ENCODE data around the gene OLFM4.

The OLFM4 gene

DNA sequence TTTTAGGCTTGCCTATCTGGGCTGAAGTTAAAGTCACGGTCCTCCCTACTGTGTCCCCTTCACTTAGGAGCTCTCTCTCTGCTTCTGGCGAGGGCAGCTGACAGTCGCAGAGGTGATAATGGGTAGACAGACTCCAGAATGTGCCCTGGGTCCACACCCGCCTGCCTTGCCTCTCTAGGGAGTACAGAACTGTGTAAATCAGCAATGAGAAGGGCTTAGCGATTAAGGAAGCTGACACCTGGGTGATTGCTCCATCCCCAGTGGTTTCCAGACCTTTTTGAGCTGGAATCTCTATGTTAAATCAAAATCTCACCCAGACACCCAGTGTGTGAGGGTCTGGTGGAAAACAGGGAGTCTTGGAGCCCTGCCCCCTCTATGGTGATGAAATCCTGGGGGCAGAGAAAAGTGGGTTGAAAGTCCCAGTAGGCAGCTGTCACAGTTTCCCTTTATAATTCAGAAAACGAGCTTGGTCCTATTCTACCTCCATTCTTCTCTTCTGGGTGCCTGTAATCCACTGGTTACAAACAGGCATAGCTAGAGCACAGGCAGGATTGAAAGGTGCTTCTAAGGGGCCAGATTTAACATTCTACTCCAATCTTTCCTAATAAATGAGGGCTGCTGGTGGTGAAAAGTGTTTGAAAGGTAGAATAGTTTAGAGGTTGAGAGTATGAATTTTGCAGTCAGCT lies 46.9 kb downstream of the OLFM4 start:
- Mint-ChIP-seq H3K27ac (no peak overlapping the region), H3K9me3 (peaks cover 4% of the 10 kb centered on the region), H3K27me3 (no peaks in the 10 kb centered on the region), H3K36me3 (no peaks in the 10 kb centered on the region), H3K4me3 (no peak overlapping the region), H3K4me1 (no peaks in the 10 kb centered on the region)

- Mint-ChIP-seq H3K4me1 (no peaks in the 10 kb centered on the region), H3K4me3 (no peak overlapping the region), H3K9me3 (peaks cover 10% of the 10 kb centered on the region), H3K27me3 (no peaks in the 10 kb centered on the region), H3K27ac (no peak overlapping the region), H3K36me3 (no peaks in the 10 kb centered on the region)
These were observed 51.1 kb downstream of the OLFM4 start for GRCh38 chr13:53079691-53080090.

GRCh38 chr13:53088871-53089270 lies 60.3 kb downstream of the OLFM4 start:
- peaks cover 16% of the 10 kb centered on the region for H3K9me3 Mint-ChIP-seq
- no peaks in the 10 kb centered on the region for H3K4me1 Mint-ChIP-seq
- H3K27me3 Mint-ChIP-seq, result peaks cover 1% of the 10 kb centered on the region
- no peak overlapping the region for H3K4me3 Mint-ChIP-seq
- no peaks in the 10 kb centered on the region for H3K36me3 Mint-ChIP-seq
- no peak overlapping the region for H3K27ac Mint-ChIP-seq

DNA sequence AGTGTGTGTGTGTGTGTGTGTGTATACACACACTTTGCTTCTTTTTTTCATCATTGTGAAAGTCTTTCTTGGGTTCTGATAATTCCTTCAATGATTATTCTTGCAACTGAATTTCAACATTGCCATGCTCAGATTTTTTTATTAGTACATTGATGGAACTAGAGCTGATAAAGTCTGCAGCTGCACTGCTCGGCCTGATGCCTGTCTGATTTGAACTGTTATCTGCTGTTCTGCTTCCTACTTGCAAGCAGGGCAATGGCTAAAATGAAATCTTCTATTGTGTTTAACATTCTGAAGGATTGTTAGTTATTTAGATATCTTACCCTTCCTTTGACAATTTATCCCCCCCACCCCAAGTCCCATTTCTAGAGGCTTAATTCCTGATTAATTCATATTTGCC lies 61.3 kb downstream of the OLFM4 start:
- Mint-ChIP-seq H3K9me3 (peaks cover 16% of the 10 kb centered on the region), H3K27ac (no peak overlapping the region), H3K4me3 (no peak overlapping the region), H3K36me3 (no peaks in the 10 kb centered on the region), H3K4me1 (no peaks in the 10 kb centered on the region), H3K27me3 (peaks cover 1% of the 10 kb centered on the region)

DNA sequence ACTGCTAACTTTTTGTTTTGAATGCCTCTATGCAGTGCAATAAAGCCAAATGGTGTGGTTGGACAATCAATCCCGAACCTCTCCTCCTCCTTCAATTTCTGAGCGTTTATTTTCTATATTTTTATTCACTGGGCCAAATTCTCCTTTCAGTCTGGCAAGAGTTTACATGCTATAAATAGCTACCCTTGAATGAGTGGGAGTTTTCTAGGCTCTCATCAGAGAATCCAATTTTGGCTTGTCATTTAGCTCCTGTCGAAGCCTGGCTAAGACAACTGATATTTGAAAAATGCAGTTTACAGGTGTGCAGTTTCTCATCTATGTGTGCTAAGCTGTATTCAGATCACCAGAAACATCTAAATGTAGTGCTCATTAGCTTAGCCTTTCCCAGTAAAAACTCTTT lies 61.8 kb downstream of the OLFM4 start:
- H3K4me1 Mint-ChIP-seq, result no peaks in the 10 kb centered on the region
- no peak overlapping the region for H3K4me3 Mint-ChIP-seq
- no peaks in the 10 kb centered on the region for H3K36me3 Mint-ChIP-seq
- peaks cover 1% of the 10 kb centered on the region for H3K27me3 Mint-ChIP-seq
- H3K9me3 Mint-ChIP-seq, result peaks cover 16% of the 10 kb centered on the region
- no peak overlapping the region for H3K27ac Mint-ChIP-seq

DNA sequence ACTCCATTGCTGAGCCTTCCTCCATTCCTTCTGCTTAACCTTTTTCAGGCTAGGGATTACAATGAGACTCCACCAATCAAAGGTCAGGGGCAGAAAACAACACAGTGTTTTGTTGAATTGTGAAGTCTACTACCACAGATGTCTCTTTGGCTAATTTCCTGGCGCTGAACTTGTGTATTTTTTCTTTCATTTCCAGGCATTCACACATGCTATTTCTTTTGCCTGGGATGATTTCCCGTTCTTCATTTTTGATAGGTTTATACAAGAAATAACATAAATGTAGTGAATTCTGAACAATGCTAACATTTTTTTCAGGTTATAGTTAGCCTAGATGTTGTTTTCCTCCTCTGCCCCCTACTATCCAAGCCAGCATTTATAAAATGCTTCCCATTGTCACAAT lies 64.3 kb downstream of the OLFM4 start:
- Mint-ChIP-seq H3K4me1 (no peaks in the 10 kb centered on the region), H3K27ac (no peak overlapping the region), H3K9me3 (peaks cover 16% of the 10 kb centered on the region), H3K36me3 (no peaks in the 10 kb centered on the region), H3K4me3 (no peak overlapping the region), H3K27me3 (peaks cover 1% of the 10 kb centered on the region)

GRCh38 chr13:53098455-53098854 lies 69.8 kb downstream of the OLFM4 start:
- Mint-ChIP-seq H3K4me1 (no peaks in the 10 kb centered on the region), H3K4me3 (no peak overlapping the region), H3K9me3 (no peaks in the 10 kb centered on the region), H3K27ac (no peak overlapping the region), H3K27me3 (peaks cover 10% of the 10 kb centered on the region), H3K36me3 (no peaks in the 10 kb centered on the region)

DNA sequence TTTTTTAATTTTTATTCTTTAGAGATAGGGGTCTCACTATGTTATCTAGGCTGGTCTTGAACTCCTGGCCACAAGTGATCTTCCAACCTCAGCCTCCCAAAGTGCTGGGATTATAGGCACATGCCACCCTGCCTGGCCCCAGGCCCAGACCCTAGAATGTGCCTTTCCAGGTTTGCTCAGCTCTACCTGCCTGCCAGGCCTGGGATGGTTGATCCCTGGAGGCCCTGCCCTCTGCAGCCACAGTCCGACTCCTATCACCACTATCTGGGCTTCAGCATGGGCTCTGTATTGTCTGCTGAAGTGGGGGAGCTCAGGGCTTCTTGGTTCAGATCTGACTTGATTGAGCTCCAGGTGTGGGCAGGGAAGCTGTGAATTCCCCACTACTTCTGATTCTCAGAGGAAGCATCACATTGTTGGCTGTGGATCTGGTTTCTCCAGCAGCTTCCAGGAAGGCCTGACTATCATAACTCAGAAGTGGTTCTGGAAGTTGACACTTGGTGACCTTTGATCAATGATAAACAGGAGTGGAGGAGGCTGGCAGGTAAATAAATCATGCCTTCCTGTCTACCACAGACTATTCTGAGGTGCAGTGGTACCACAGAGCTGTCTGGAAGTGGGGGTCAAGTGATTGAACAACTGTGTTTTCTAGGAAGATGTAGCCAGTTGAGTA lies 71.9 kb downstream of the OLFM4 start:
- Mint-ChIP-seq H3K27me3 (peaks cover 10% of the 10 kb centered on the region), H3K36me3 (no peaks in the 10 kb centered on the region), H3K4me1 (no peaks in the 10 kb centered on the region), H3K9me3 (no peaks in the 10 kb centered on the region), H3K4me3 (no peak overlapping the region), H3K27ac (no peak overlapping the region)
